Pancreas (tissue), 10 donors: ENCODE results near the gene CTNND1. TPM values are rescaled to one million over a fixed set of nuclear protein-coding genes. Genes with fewer than 3 reads are reported as not detected.
"Not testable (repeated sequence)": the region's sequence is repeated elsewhere in the genome, so short reads cannot be mapped to it uniquely, and the experiment has no call there.

ENCODE experiments used
- ATAC-seq, 4 donors: fragments of 200-7000 bp; cut with Tn5 transposase; one replicate each; pipeline versions ENCODE4 v1.8.0 to v1.9.1; 2020; ENCODE audit warnings: mild to moderate bottlenecking in 4 of 4, moderate library complexity in 4 of 4
- DNase-seq, 6 donors: peaks; one replicate each; pipeline ENCODE4 v3.0.0-alpha.2; 2020
- FAIRE-seq: peaks from 2 replicates; lab custom pipeline; 2012; peaks lifted over from hg19 to GRCh38; lab: Jason Lieb, UNC
- H3K27ac ChIP-seq, 4 donors: fragments of 200-600 bp; sonication (generic); 1 replicate in 3 of 4; 2 replicates in 1 of 4; pipeline versions ENCODE4 v1.5.0 to v1.8.0; 2020
- H3K27me3 ChIP-seq, 4 donors: fragments of 200-600 bp; one replicate each; pipeline ENCODE4 v1.8.0; 2021
- H3K36me3 ChIP-seq, 3 donors: fragments of 200-600 bp; sonication (generic) in 1 of 3; one replicate each; pipeline versions ENCODE4 v1.5.0 to v1.8.0; 2020 to 2021
- H3K4me1 ChIP-seq, 3 donors: fragments of 200-600 bp; one replicate each; pipeline ENCODE4 v1.8.0; 2021
- H3K4me3 ChIP-seq, 4 donors: fragments of 200-600 bp; sonication (generic) in 2 of 4; one replicate each; pipeline versions ENCODE4 v1.5.0 to v1.8.0; 2020 to 2021
- H3K9me3 ChIP-seq, 4 donors: fragments of 200-600 bp; one replicate each; pipeline ENCODE4 v1.8.0; 2021
- WGBS, 2 donors: extraction: QIAGEN DNeasy Blood & Tissue Kit; methylation state at CpG; one replicate each; pipeline ENCODE4 v1.1.7; 2013; 5-methylcytosine and 5-hydroxymethylcytosine counted together
- intact Hi-C, 3 donors: fragments of 100-400 bp; cut with DNase I; formaldehyde crosslinking; loops; one replicate each; pipeline versions ENCODE4 v1.11.1 to v1.14.2; 2022
- polyA plus RNA-seq, 2 donors: library from polyadenylated mRNA; stranded (reverse); fragments of 200-250 nt; gene quantifications; one replicate each; pipeline ENCODE4 v1.2.3, GENCODE V29; 2013
- total RNA-seq, 6 donors: library from RNA; stranded (reverse); fragmentation: NEBNext Ultra II Directional in 4 of 6; extraction: Animal tissue kit (Norgen Biotek cat#: 25700) in 4 of 6; gene quantifications; one replicate each; pipeline versions ENCODE4 v1.2.1 to v1.2.4, GENCODE V29; 2021 to 2023
- TF ChIP-seq, protein P1 (sequence below), 4 donors: fragments of 200-600 bp; sonication (generic) in 3 of 4; IDR thresholded peaks; one replicate each; pipeline versions ENCODE4 v1.5.0 to v1.8.0; 2021; ENCODE audit warnings: antibody characterized with exemption in 4 of 4
- donor health status: healthy with polysubstance abuse.
- donor health status: DM: no; HTN: no; CAD: no; lungs with moderate emphysema.
- donor health status: DM: no; HTN: no; CAD: no.
- donor health status: control.
- donor health status: control.
- donor health status: Bipolar disorder and iron deficiency.
- donor health status: DM: yes; HTN: yes; CAD: no.
- donor health status: DM: no; HTN: no; CAD: no.
- donor health status: DM: no; HTN: no; CAD: no.
- donor health status: DM: yes; HTN: yes; CAD: no.

The CTNND1 gene, protein sequence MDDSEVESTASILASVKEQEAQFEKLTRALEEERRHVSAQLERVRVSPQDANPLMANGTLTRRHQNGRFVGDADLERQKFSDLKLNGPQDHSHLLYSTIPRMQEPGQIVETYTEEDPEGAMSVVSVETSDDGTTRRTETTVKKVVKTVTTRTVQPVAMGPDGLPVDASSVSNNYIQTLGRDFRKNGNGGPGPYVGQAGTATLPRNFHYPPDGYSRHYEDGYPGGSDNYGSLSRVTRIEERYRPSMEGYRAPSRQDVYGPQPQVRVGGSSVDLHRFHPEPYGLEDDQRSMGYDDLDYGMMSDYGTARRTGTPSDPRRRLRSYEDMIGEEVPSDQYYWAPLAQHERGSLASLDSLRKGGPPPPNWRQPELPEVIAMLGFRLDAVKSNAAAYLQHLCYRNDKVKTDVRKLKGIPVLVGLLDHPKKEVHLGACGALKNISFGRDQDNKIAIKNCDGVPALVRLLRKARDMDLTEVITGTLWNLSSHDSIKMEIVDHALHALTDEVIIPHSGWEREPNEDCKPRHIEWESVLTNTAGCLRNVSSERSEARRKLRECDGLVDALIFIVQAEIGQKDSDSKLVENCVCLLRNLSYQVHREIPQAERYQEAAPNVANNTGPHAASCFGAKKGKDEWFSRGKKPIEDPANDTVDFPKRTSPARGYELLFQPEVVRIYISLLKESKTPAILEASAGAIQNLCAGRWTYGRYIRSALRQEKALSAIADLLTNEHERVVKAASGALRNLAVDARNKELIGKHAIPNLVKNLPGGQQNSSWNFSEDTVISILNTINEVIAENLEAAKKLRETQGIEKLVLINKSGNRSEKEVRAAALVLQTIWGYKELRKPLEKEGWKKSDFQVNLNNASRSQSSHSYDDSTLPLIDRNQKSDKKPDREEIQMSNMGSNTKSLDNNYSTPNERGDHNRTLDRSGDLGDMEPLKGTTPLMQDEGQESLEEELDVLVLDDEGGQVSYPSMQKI
- total RNA-seq (100 to 1,000 TPM; 113 to 203 (median 131) TPM), polyA plus RNA-seq (10 to 100 TPM; 42.7 to 73.1 TPM)

DNA sequence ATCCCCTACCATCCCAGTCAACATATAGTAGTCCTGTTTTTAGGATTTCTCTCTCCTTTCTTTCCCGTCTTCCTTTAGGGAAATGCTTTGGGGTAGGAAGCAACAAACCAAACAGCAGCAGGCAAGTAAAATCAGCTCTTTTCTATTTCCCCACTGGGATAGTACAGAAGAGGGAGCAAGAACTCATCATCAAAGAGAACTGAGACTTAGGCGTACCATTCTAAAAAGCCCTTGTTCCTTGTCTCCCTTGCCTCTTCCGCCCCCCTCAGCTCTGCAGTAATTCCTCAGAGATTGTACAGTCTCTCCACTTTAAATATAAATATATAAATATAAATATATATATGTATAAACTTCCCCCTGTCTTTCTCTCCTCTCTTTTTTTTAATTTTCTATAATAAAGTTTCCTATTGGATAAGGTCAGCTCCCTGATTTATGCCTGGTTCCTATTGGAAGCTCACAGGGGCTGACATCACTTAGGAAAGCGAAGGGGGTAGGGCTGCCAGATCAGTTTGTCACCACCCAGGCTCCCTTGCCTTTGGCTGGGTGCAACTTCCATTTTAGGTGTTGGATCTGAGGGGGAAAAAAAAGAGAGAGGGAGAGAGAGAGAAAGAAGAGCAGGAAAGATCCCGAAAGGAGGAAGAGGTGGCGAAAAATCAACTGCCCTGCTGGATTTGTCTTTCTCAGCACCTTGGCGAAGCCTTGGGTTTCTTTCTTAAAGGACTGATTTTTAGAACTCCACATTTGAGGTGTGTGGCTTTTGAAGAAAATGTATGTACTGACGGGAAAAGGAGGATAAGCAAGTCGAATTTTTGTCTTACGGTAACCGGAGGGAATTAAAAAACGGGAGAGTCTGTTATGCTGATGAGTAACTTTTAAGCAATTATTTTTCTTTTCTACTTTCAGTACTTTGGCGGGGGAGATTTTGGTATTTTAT, at the start of gene CTNND1:
Gene CTNND1 (plus strand): TSS at position 502 of the 934 bp plus-strand sequence. CDS start 29,677 bp downstream, outside the sequence.
- 1 to 3% methylated on average over 13 of the region's 13 CpGs for WGBS, 2 donors
- H3K27ac ChIP-seq = peak within 1 kb of the TSS; percentile 80 to 95 (median 90)
- intact Hi-C loops = loop anchor here in 2 of 3 donors (5.0 kb wide), 2 partner anchors 36 to 41 kb away; no protein-coding TSS in a partner anchor
- peak; percentile 96 to 99 (median 99) for ATAC-seq
- peak within 1 kb of the TSS; percentile 39 to 57 (median 51) for H3K4me3 ChIP-seq
- no peaks in the 10 kb centered on the region for H3K36me3 ChIP-seq
- peak; percentile 98 for FAIRE-seq
- TF ChIP-seq, protein P1, sequence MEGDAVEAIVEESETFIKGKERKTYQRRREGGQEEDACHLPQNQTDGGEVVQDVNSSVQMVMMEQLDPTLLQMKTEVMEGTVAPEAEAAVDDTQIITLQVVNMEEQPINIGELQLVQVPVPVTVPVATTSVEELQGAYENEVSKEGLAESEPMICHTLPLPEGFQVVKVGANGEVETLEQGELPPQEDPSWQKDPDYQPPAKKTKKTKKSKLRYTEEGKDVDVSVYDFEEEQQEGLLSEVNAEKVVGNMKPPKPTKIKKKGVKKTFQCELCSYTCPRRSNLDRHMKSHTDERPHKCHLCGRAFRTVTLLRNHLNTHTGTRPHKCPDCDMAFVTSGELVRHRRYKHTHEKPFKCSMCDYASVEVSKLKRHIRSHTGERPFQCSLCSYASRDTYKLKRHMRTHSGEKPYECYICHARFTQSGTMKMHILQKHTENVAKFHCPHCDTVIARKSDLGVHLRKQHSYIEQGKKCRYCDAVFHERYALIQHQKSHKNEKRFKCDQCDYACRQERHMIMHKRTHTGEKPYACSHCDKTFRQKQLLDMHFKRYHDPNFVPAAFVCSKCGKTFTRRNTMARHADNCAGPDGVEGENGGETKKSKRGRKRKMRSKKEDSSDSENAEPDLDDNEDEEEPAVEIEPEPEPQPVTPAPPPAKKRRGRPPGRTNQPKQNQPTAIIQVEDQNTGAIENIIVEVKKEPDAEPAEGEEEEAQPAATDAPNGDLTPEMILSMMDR (IDR thresholded peaks at IDR 0.05) = no peak
- DNase-seq = peak; percentile 78 to 92 (median 86)
- H3K4me1 ChIP-seq = peaks cover 5 to 21% (median 17%) of the 10 kb centered on the region in 3 donors
- H3K9me3 ChIP-seq = no peaks in the 10 kb centered on the region
- no peaks in the 10 kb centered on the region for H3K27me3 ChIP-seq

DNA sequence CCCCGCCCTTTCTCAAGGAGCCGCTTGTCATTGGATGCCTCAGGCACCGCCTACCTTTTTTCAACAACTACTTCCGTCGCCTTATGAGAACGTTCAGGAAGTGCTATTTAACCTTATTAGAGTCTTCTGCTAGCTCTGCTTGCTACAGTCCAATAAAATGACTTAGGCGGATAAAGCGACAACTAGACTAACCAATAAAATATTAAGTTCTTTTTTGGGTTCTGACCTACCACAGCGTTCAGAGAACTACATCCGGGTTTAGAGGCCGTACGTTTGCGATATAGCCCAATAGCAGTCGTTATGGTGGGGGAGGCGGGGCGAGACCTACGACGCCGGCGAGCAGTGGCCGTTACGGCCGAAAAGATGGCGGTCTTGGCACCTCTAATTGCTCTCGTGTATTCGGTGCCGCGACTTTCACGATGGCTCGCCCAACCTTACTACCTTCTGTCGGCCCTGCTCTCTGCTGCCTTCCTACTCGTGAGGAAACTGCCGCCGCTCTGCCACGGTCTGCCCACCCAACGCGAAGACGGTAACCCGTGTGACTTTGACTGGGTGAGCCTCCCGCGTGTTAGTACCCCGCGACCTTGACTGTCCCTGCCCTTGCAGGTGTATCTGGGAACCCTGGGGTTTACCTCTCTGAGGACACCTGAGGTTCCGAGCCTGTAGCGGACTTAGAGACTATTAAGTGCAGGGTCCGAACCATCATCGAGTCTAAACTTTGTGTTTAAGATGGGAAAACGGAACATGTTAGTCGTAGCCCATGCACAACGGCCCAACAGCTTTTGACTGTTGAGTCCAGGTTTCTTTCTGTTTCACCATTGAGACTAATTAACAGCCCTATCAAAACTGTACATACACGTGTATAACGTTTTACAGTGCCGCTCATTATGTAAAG, 49.1 kb upstream of the CTNND1 start, which contains the start of gene TMX2:
Gene TMX2 (plus strand): TSS at position 338 of the 895 bp plus-strand sequence. CDS start 26 bp downstream, at position 364.
- peak within 1 kb of the TSS; percentile 73 to 94 (median 89) for H3K4me3 ChIP-seq
- DNase-seq (peak; percentile 87 to 94 (median 92)), ATAC-seq (peak; percentile 91 to 96 (median 92)), FAIRE-seq (peak; percentile 99)
- no peaks in the 10 kb centered on the region for H3K27me3 ChIP-seq
- H3K4me1 ChIP-seq = peaks cover 0 to 25% (median 16%) of the 10 kb centered on the region in 3 donors
- peak within 1 kb of the TSS; percentile 86 to 90 (median 88) for H3K27ac ChIP-seq
- TF ChIP-seq, protein P1 (IDR thresholded peaks at IDR 0.05) = no peak
- intact Hi-C loops = no loop called here
- H3K9me3 ChIP-seq = no peaks in the 10 kb centered on the region
- no peaks in the 10 kb centered on the region for H3K36me3 ChIP-seq
- 0% methylated on average over 52 to 53 of the region's 53 CpGs for WGBS, 2 donors

DNA sequence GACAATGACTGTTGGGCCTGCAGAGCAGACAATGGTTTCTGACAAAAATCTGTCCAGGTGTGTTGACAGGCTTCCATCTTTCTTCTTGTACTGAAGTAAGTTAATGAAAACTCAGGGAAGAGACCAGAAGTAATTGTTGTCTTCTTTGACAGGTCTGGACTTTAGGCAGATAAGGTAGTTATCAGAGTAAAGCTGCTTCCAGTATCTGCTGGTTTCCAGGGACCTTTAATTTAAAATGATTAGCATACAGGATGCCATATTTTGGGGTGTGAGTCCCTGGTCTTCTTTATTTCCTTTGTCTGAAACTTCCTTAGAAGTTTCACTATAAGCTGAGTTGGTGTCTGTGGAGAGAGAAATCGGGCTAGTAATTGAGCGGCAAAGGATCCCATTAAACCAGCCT, 47.8 kb upstream of the CTNND1 start:
- Histone ChIP-seq H3K27me3 (no peaks in the 10 kb centered on the region), H3K4me3 (peak overlapping the region in 2 of 4 donors; percentile 88 to 94), H3K4me1 (peaks cover 0 to 25% (median 16%) of the 10 kb centered on the region in 3 donors), H3K9me3 (no peaks in the 10 kb centered on the region), H3K36me3 (no peaks in the 10 kb centered on the region), H3K27ac (no peak overlapping the region)
- ATAC-seq (no peak), FAIRE-seq (no peak), DNase-seq (no peak)
- TF ChIP-seq, protein P1 (IDR thresholded peaks at IDR 0.05) = no peak
- WGBS, 2 donors = 91 to 96% methylated on average over 2 of the region's 2 CpGs
- intact Hi-C loops = no loop called here

DNA sequence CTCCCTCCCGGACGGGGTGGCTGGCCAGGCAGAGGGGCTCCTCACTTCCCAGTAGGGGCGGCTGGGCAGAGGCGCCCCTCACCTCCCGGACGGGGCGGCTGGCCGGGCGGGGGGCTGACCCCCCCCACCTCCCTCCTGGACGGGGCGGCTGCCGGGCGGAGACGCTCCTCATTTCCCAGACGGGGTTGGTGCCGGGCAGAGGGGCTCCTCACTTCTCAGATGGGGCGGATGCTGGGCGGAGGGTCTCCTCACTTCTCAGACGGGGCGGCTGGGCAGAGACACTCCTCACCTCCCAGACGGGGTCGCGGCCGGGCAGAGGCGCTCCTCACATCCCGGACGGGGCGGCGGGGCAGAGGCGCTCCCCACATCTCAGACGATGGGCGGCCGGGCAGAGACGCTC, 44.9 kb upstream of the CTNND1 start:
- H3K4me3 ChIP-seq, H3K27me3 ChIP-seq, intact Hi-C loops, DNase-seq, H3K9me3 ChIP-seq, FAIRE-seq, ATAC-seq, H3K36me3 ChIP-seq, H3K27ac ChIP-seq: not testable (repeated sequence)
- peaks cover 0 to 15% (median 10%) of the 10 kb centered on the region in 3 donors for H3K4me1 ChIP-seq
- 96 to 100% methylated on average over 8 to 26 of the region's 34 CpGs for WGBS, 2 donors
